GM12891 (cell line): Measurements from ENCODE around the gene FAF2.

Experiments
- PAX5 ChIP-seq: IDR thresholded peaks from 2 replicates; pipeline ENCODE4 v1.6.1; 2011; ENCODE audit warnings: low read length, moderate library complexity, mild to moderate bottlenecking; ENCODE audit not compliant: insufficient read depth, severe bottlenecking
- POLR2A ChIP-seq: IDR thresholded peaks from 2 replicates; pipeline ENCODE4 v1.6.1; 2011; ENCODE audit warnings: low read depth, low read length, control low read depth
- POLR2AphosphoS5 ChIP-seq: IDR thresholded peaks from 2 replicates; pipeline ENCODE4 v1.6.1; 2011; ENCODE audit warnings: low read depth, low read length, control low read depth
- POU2F2 ChIP-seq: IDR thresholded peaks from 2 replicates; pipeline ENCODE4 v1.6.1; 2011; ENCODE audit warnings: low read depth, mild to moderate bottlenecking, control low read depth, low read length, moderate library complexity
- TAF1 ChIP-seq: IDR thresholded peaks from 2 replicates; pipeline ENCODE4 v1.6.1; 2011; ENCODE audit warnings: low read depth, low read length, control low read depth

- TF ChIP-seq POLR2A (no peak), PAX5 (no peak), POLR2AphosphoS5 (no peak), TAF1 (no peak), POU2F2 (no peak)
Measured at GRCh38 chr5:176545737-176546509, 97.7 kb downstream of the FAF2 start.
